ENCODE results near the gene NELFA.

Gene NELFA

GRCh38 chr4:1933700-1934099, 75.1 kb downstream of the NELFA start:
- TF ChIP-seq, protein P1, sequence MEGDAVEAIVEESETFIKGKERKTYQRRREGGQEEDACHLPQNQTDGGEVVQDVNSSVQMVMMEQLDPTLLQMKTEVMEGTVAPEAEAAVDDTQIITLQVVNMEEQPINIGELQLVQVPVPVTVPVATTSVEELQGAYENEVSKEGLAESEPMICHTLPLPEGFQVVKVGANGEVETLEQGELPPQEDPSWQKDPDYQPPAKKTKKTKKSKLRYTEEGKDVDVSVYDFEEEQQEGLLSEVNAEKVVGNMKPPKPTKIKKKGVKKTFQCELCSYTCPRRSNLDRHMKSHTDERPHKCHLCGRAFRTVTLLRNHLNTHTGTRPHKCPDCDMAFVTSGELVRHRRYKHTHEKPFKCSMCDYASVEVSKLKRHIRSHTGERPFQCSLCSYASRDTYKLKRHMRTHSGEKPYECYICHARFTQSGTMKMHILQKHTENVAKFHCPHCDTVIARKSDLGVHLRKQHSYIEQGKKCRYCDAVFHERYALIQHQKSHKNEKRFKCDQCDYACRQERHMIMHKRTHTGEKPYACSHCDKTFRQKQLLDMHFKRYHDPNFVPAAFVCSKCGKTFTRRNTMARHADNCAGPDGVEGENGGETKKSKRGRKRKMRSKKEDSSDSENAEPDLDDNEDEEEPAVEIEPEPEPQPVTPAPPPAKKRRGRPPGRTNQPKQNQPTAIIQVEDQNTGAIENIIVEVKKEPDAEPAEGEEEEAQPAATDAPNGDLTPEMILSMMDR (IDR thresholded peaks at IDR 0.05; ENCODE audit: low read depth, low read length) = no peak
- in situ Hi-C loops (cut with HindIII; ENCODE audit: low sequenced_read_pairs) = no loop called here
- H3K4me3 ChIP-seq (ENCODE audit: low read depth, low read length) = no peak overlapping the region
- no peak for DNase-seq (ENCODE audit: low read depth, low spot score)

GRCh38 chr4:1932736-1933135, 76.0 kb downstream of the NELFA start:
- DNase-seq (ENCODE audit: low read depth, low spot score) = no peak
- in situ Hi-C loops (cut with HindIII; ENCODE audit: low sequenced_read_pairs) = no loop called here
- H3K4me3 ChIP-seq (ENCODE audit: low read depth, low read length) = no peak overlapping the region
- TF ChIP-seq, protein P1 (IDR thresholded peaks at IDR 0.05; ENCODE audit: low read depth, low read length) = no peak
